Mucosa of gallbladder (tissue), 1 donor: ENCODE measurements around the gene KIF21B. TPM values are rescaled to one million over a fixed set of nuclear protein-coding genes. Genes with fewer than 3 reads are reported as not detected.
"Not testable (repeated sequence)": the region's sequence is repeated elsewhere in the genome, so short reads cannot be mapped to it uniquely, and the experiment has no call there.

Experiments
- DNase-seq: peaks from one replicate; pipeline ENCODE4 v3.0.0-alpha.2; 2020; ENCODE audit warnings: low spot score
- total RNA-seq: library from RNA; stranded (reverse); gene quantifications from one replicate; pipeline ENCODE4 v1.2.1, GENCODE V29; 2021
- donor health status: DM: no; HTN: no; CAD: no.

KIF21B gene
- total RNA-seq, 1 donor from 2014 or later = 4.9 TPM

GRCh38 chr1:200971428-200971903 lies 52.0 kb downstream of the KIF21B start:
- no peak for DNase-seq

- no peak for DNase-seq
Measured at GRCh38 chr1:200970771-200971427, 52.6 kb downstream of the KIF21B start.

GRCh38 chr1:200969726-200970561 lies 53.6 kb downstream of the KIF21B start:
- no peak for DNase-seq

- no peak for DNase-seq
Measured at GRCh38 chr1:200968469-200969410, 54.8 kb downstream of the KIF21B start.

- no peak for DNase-seq
Measured at GRCh38 chr1:200967693-200968468, 55.6 kb downstream of the KIF21B start.

GRCh38 chr1:200966934-200967333 lies 56.6 kb downstream of the KIF21B start:
- DNase-seq = no peak

GRCh38 chr1:200965111-200965805 lies 58.3 kb downstream of the KIF21B start:
- DNase-seq = no peak

- DNase-seq = not testable (repeated sequence)
Measured at GRCh38 chr1:200963888-200964287, 59.6 kb downstream of the KIF21B start.

- no peak for DNase-seq
Measured at GRCh38 chr1:200963076-200963475, 60.4 kb downstream of the KIF21B start.

GRCh38 chr1:200962631-200963030 lies 60.9 kb downstream of the KIF21B start:
- DNase-seq = no peak

GRCh38 chr1:200962151-200962550 lies 61.4 kb downstream of the KIF21B start:
- not testable (repeated sequence) for DNase-seq

GRCh38 chr1:200960948-200961340 lies 62.6 kb downstream of the KIF21B start:
- no peak for DNase-seq

GRCh38 chr1:200960236-200960947 lies 63.1 kb downstream of the KIF21B start:
- no peak for DNase-seq

GRCh38 chr1:200959411-200959921 lies 64.0 kb downstream of the KIF21B start:
- DNase-seq = no peak

GRCh38 chr1:200958597-200958996 lies 64.9 kb downstream of the KIF21B start:
- no peak for DNase-seq

GRCh38 chr1:200954434-200954833 lies 69.1 kb downstream of the KIF21B start:
- no peak for DNase-seq

GRCh38 chr1:200951016-200951415 lies 72.5 kb downstream of the KIF21B start:
- DNase-seq = no peak

- no peak for DNase-seq
Measured at GRCh38 chr1:200949626-200950025, 73.9 kb downstream of the KIF21B start.

GRCh38 chr1:200947059-200947566 lies 76.4 kb downstream of the KIF21B start:
- DNase-seq = no peak
